ENCODE data around the gene NDUFA8.

NDUFA8 gene

DNA sequence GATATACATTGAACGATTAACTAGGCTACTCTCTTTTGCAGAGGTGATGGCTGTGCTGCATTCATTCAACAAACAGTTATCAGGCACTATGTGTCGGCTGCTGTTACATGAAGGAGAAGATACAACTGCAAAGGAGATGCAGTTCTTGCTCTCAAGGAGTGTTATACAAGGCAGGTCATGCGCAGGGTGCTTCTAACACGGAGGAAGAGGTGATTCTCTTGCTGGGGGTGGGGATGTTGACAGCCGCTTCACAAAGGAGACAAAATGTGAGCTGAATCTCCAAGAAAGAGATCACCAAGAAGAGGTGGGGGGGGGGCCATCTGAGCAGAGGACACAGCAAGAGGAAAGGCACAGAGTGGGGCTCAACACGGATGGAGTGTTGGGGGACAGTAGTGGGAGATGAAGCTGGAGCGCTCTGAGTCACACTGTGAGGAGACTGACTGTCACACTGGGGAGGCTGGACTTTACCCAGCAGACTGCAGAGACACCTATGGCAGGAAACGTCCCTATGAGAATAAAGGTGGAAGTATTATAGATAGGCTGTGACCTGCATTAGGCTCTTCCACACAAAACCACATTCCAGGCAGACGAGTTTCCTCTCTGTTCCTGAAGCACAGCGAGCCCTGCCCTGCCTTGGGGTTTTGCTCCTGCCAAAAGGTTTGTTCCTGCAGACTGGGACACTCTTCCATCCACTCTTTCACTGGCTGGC is 20.9 kb downstream of the NDUFA8 start:
- no peak for TF ChIP-seq ZFX (IDR thresholded peaks at IDR 0.05; ENCODE audit: borderline replicate concordance)
- no peak for TF ChIP-seq CTCF (IDR thresholded peaks at IDR 0.05)
- H3K27ac ChIP-seq = no peak overlapping the region

DNA sequence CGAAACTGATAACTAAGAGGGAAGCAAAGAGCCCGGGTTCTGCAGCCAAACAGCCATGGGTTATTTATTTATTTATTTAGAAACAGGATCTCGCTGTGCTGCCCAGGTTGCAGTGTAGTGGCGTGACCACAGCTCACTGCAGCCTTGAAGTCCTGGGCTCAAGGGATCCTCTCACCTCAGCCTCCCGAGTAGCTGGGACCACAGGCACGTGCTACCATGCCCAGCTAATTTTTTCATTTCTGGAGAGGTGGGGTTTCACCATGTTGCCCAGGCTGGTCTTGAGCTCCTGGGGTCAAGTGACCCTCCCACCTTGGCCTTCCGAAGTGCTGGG is 24.1 kb downstream of the NDUFA8 start:
- no peak overlapping the region for H3K27ac ChIP-seq
- no peak for TF ChIP-seq ZFX (IDR thresholded peaks at IDR 0.05; ENCODE audit: borderline replicate concordance)
- no peak for TF ChIP-seq CTCF (IDR thresholded peaks at IDR 0.05)

DNA sequence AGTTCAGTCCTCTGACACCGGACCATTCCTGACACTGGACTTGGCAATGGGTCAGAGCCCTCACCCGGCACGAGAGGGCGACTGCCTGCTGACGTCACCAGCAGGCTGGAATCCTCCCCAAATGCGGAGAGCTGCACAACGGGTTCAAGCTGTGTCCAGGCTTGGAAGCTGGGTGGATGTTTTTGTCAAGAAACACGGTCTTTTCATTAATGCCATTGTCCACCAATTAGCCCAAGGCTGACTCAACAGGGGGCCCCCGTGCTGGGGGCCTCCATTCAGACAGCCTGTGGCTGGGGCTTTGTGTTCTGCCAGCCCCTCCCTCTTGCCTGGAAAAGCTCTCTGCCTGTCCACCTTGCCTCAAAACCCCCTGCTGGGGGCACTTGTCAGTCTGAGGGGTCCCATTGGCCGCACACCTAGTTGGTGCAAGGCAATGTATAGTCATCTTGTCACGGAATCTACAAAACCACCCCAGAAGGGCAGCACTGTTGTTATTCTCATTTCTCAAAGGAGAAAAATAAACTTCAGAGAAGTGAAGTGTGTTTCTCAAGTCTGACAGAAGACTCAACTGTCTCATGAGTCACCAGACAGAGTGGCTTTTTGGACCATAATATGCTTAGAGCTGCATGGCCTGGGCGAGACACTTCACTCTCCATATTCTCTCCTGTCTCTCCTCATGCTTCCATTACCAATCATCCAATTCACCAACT is 24.6 kb downstream of the NDUFA8 start:
- no peak overlapping the region for H3K27ac ChIP-seq

GRCh38 chr9:122133984-122134535 is 25.5 kb downstream of the NDUFA8 start:
- TF ChIP-seq CTCF (IDR thresholded peaks at IDR 0.05) (no peak), ZFX (IDR thresholded peaks at IDR 0.05; ENCODE audit: borderline replicate concordance) (no peak)

More for the DNA sequence above, 24.6 kb downstream of the NDUFA8 start:
- TF ChIP-seq ZFX (IDR thresholded peaks at IDR 0.05; ENCODE audit: borderline replicate concordance) = no peak
- TF ChIP-seq CTCF (IDR thresholded peaks at IDR 0.05) = no peak

GRCh38 chr9:122133263-122133983 is 26.2 kb downstream of the NDUFA8 start:
- H3K27ac ChIP-seq = no peak overlapping the region
- TF ChIP-seq CTCF (IDR thresholded peaks at IDR 0.05) = no peak
- TF ChIP-seq ZFX (IDR thresholded peaks at IDR 0.05; ENCODE audit: borderline replicate concordance) = no peak

More at GRCh38 chr9:122133984-122134535, 25.5 kb downstream of the NDUFA8 start:
- H3K27ac ChIP-seq = no peak overlapping the region

DNA sequence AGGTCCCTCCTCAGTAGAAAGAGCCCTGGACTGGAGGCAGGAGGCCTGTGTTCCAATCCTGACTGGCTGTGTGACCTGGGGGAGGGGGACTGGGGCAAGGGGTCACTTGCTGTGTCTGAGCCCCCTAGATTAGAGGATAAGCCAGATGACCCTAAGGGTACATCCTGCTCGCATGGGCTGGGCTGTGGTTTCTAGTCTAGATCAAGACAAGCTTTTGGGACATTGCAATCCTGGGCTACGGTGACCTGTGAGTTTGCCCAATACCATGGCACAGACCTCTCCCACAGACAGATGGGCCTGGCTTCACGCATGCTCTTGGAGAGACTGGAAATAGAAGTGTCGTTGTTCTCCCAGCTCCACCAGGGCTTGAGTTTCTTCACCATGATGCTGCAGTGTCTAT is 27.0 kb downstream of the NDUFA8 start:
- TF ChIP-seq ZFX (IDR thresholded peaks at IDR 0.05; ENCODE audit: borderline replicate concordance) (no peak), CTCF (IDR thresholded peaks at IDR 0.05) (no peak)
- no peak overlapping the region for H3K27ac ChIP-seq

Measured in 22Rv1 (cell line).